ENCODE results near the gene KRT16. TPM values are rescaled to one million over a fixed set of nuclear protein-coding genes. Genes with fewer than 3 reads are reported as not detected.

KRT16 gene
- total and polyA plus RNA-seq, 2 donors (not counting 3 experiments of a cell fraction or from before 2014, with no cell fraction given), result not detected

- H3K4me1 ChIP-seq (ENCODE audit: control insufficient read depth, extremely low read depth, insufficient read depth, low read length), result no peaks in the 10 kb centered on the region
- no peak overlapping the region for H3K4me3 ChIP-seq (replicated peaks in 1 of 3; ENCODE audit: insufficient read depth in 1 of 3, low read depth in 1 of 3, low read length in 3 of 3)
- no peak overlapping the region for H3K9ac ChIP-seq (replicated peaks; ENCODE audit: extremely low read depth, insufficient read depth, low read length)
- CTCF ChIA-PET, result interaction anchor here (0.7 to 1.8 kb wide), 5 partner anchors 11 to 53 kb away, joined by 3 to 7 read pairs (median 4); no protein-coding TSS in a partner anchor
- intact Hi-C loops (cut with micrococcal nuclease) (no loop called here), dilution Hi-C loops (cut with MboI; ENCODE audit: extremely low pct_ligation_motif_present, low sequenced_read_pairs) (no loop called here)
- FAIRE-seq (no peak), DNase-seq (ENCODE audit: low read depth, low spot score) (no peak)
- H2AFZ ChIP-seq (ENCODE audit: low read depth, low read length), result no peak overlapping the region
- TF ChIP-seq MAX (IDR thresholded peaks at IDR 0.05; ENCODE audit: insufficient read depth, insufficient read length), result no peak
- no peak for TF ChIP-seq MYC (IDR thresholded peaks at IDR 0.05; ENCODE audit: low read depth, low read length)
- no peak for TF ChIP-seq POLR2AphosphoS5 (IDR thresholded peaks at IDR 0.05; ENCODE audit: insufficient read depth, low read depth, low read length)
- no peak for TF ChIP-seq POLR2A (IDR thresholded peaks at IDR 0.05; ENCODE audit: low read depth, low read length)
- no peak for TF ChIP-seq CTCF (IDR thresholded peaks at IDR 0.05; ENCODE audit: extremely low read depth in 1 of 2, insufficient read depth in 1 of 2, low read depth in 1 of 2, low read length in 2 of 2)
- TF ChIP-seq JUN (IDR thresholded peaks at IDR 0.05; ENCODE audit: borderline replicate concordance, insufficient read depth, insufficient read length, low read depth), result no peak
- TF ChIP-seq FOS (IDR thresholded peaks at IDR 0.05; ENCODE audit: borderline replicate concordance, insufficient read depth, low read length), result no peak
- no peak for TF ChIP-seq GATA2 (IDR thresholded peaks at IDR 0.05; ENCODE audit: insufficient read depth, insufficient read length, low read depth, low read length)
- TF ChIP-seq EZH2 (IDR thresholded peaks at IDR 0.05; ENCODE audit: borderline replicate concordance, low read depth, low read length, severe bottlenecking), result no peak
- H3K4me2 ChIP-seq (ENCODE audit: insufficient read depth, low read length), result no peak overlapping the region
- H3K9me1 ChIP-seq (replicated peaks; ENCODE audit: control insufficient read depth, extremely low read depth, insufficient read depth, low read length), result no peaks in the 10 kb centered on the region
- no peaks in the 10 kb centered on the region for H3K79me2 ChIP-seq (ENCODE audit: control insufficient read depth, insufficient read depth, low read length)
- H3K27ac ChIP-seq (ENCODE audit: insufficient read depth, low read depth, low read length), result no peak overlapping the region
- no peaks in the 10 kb centered on the region for H3K9me3 ChIP-seq (replicated peaks; ENCODE audit: control insufficient read depth, insufficient read depth, low read length)
- H4K20me1 ChIP-seq (replicated peaks; ENCODE audit: control insufficient read depth, extremely low read depth, insufficient read depth, low read length), result no peaks in the 10 kb centered on the region
- POLR2A ChIA-PET, result no interaction called here
- no peaks in the 10 kb centered on the region for H3K36me3 ChIP-seq (ENCODE audit: control insufficient read depth in 2 of 2, extremely low read depth in 1 of 2, insufficient read depth in 2 of 2, low read length in 2 of 2)
- H3K27me3 ChIP-seq (ENCODE audit: control insufficient read depth in 2 of 2, insufficient read depth in 2 of 2, low read length in 2 of 2), result peaks cover 7 to 11% of the 10 kb centered on the region in 2 experiments
- BruUV-seq (replicated peaks), result no TSS peak
Measured at GRCh38 chr17:41602524-41602923, 10.0 kb downstream of the KRT16 start.
